ENCODE results near the gene TM9SF3. TPM values are rescaled to one million over a fixed set of nuclear protein-coding genes. Genes with fewer than 3 reads are reported as not detected.
A peak's percentile ranks its signal among the peaks of the same experiment; 100 is the strongest.

The TM9SF3 gene
- total RNA-seq, 1 experiment from 2014 or later, result 64.1 TPM

DNA sequence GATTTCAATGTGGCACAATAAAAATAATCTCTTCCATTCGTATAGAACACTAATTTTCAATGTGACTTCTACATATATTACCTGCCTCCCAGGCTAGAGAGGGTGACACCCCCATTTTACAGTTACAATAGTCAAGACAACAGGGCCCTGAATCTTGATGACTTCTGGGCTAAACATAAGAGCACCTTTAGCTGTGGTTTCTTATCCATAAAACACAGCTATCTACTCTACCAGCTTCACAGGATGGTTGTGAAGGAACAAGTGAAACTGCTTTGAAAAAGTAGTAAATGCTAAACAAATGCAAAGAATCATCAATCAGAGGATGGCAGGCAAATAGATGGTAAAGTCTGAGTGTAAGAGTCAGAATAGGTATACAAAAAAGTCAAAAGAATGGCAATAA lies 69.5 kb downstream of the TM9SF3 start:
- in situ Hi-C loops (cut with HindIII; ENCODE audit: low sequenced_read_pairs), result no loop called here

GRCh38 chr10:96516337-96516736 lies 70.5 kb downstream of the TM9SF3 start:
- in situ Hi-C loops (cut with HindIII; ENCODE audit: low sequenced_read_pairs), result no loop called here
- DNase-seq (ENCODE audit: low spot score), result no peak

More for the DNA sequence above, 69.5 kb downstream of the TM9SF3 start:
- no peak for DNase-seq (ENCODE audit: low spot score)

- in situ Hi-C loops (cut with HindIII; ENCODE audit: low sequenced_read_pairs), result no loop called here
- peak; percentile 77 for DNase-seq (ENCODE audit: low spot score)
Measured at GRCh38 chr10:96513698-96514561, 72.9 kb downstream of the TM9SF3 start, which contains the start of gene TLL2. TLL2 (minus strand) TSS chr10:96513926; CDS start chr10:96513685, 241 bp downstream.

- in situ Hi-C loops (cut with HindIII; ENCODE audit: low sequenced_read_pairs), result no loop called here
- no peak for DNase-seq (ENCODE audit: low spot score)
Measured at GRCh38 chr10:96513305-96513697, 73.5 kb downstream of the TM9SF3 start.

GRCh38 chr10:96512524-96513304 lies 74.1 kb downstream of the TM9SF3 start:
- in situ Hi-C loops (cut with HindIII; ENCODE audit: low sequenced_read_pairs), result no loop called here
- DNase-seq (ENCODE audit: low spot score), result peak; percentile 17

DNA sequence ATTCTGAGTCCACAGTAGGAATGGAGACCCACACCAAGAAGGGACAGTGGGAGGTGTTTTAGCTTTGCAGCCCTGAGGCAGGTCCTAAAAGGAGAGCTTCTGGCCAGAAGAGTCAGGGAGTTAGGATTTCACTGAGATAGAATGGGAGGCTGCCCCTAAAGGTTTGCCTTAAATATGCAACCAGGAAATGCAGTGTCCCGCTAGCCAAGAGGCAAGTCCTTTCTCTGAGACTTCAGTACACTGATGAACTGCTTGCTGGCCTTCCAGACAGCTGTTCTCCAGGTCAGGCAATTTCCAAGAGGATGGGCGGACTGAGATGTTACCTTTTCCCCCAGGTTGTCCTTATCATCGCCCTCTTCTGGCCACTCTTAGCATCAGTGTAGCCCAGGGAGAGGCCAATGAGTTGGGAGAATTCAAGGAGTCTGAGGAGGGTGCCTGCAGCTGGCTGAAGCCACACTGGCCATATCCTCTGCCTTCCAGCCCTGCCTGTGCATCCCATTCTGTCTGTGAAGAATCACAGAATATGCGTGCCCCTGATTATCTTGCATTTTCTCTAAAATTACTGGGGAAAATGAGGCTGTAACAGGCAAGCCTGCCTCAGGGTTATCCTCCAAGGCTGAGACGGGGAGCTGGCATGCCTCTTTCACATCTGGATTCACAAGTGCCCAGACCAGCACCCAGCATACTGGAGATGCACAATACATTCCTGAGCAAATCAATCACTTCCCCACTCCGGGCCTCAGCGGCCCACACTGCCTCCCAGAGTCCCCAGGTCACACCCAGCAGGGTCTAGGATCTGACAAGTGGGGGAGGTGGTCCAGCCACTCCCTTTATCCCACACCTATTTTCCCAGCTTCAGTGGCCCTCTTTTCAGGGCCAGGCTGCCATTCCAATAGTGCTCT lies 75.5 kb downstream of the TM9SF3 start:
- in situ Hi-C loops (cut with HindIII; ENCODE audit: low sequenced_read_pairs), result no loop called here
- peak; percentile 45 for DNase-seq (ENCODE audit: low spot score)

- in situ Hi-C loops (cut with HindIII; ENCODE audit: low sequenced_read_pairs), result no loop called here
- DNase-seq (ENCODE audit: low spot score), result no peak
Measured at GRCh38 chr10:96509017-96509641, 77.7 kb downstream of the TM9SF3 start.

- in situ Hi-C loops (cut with HindIII; ENCODE audit: low sequenced_read_pairs), result no loop called here
- DNase-seq (ENCODE audit: low spot score), result no peak
Measured at GRCh38 chr10:96507044-96507443, 79.8 kb downstream of the TM9SF3 start.

- in situ Hi-C loops (cut with HindIII; ENCODE audit: low sequenced_read_pairs), result no loop called here
- DNase-seq (ENCODE audit: low spot score), result no peak
Measured at GRCh38 chr10:96505150-96506136, 81.4 kb downstream of the TM9SF3 start.

DNA sequence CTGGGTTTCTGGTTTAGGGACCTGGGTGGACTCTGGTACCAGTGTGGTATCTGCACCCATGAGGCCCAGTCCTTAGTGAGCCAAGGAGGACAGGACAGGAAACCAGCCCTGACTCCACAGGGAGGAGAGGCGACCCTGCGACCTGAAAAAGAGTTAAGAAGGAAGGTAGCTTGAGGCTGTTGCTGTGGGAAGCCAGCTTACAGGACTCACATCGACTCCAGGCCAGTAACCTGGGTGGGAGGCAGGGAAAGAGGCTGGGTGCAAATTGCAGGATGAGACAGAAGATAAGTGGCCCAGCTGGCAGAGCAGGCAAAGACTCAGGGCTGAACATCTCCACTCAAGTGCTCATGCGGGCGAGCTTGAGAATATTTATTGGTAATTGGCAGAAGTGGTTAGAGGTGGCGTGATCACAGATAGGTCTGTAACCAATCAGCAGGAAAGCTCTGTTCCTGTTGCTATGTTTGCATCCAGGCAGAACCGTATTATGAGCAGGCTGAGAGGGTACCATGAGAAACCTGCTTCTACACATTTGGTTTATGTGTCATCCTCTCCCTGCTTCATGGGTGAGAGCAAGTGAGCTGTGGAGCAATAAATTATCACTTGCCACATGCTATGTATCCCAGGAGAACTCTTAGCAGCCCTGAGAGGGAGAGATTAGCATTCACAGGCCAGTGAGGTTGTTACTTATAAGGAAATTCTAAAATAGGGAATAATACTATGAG lies 84.1 kb downstream of the TM9SF3 start:
- in situ Hi-C loops (cut with HindIII; ENCODE audit: low sequenced_read_pairs), result no loop called here
- DNase-seq (ENCODE audit: low spot score), result no peak

DNA sequence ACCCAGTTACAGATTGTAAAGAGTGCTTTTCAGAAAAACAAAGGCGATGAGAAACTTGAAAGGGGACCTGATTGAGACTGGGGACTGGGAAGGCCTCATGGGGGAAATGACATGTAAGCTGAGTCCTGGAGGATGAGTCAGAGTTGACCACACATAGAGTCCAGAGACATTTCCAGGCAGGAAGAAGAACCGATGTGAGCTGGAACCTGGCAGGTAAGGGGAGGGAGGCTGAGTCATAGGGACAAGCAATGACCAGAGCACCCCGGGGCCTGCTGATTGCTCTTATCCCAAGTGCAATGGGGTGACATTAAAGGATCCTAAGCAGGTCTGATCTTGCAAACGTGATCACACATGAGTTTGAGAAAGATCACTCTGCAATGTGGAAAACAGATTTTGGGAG lies 84.8 kb downstream of the TM9SF3 start:
- DNase-seq (ENCODE audit: low spot score), result no peak
- in situ Hi-C loops (cut with HindIII; ENCODE audit: low sequenced_read_pairs), result no loop called here

DNA sequence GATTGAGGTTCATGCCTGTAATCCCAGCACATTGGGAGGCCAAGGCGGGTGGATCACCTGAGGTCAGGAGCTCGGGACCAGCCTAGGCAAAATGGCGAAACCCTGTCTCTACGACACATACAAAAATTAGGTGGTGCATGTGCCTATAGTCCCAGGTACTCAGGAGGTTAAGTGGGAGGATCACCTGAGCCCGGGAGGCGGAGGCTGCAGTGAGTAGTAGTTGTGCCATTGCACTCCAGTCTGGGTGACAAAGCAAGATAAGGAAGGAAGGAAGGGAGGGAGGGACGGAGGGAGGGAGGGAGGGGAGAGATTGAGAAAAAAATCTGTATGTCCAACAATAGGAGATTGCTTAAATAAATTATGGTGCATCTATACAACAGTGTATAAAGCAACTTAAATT lies 86.3 kb downstream of the TM9SF3 start:
- in situ Hi-C loops (cut with HindIII; ENCODE audit: low sequenced_read_pairs), result no loop called here
- no peak for DNase-seq (ENCODE audit: low spot score)

- in situ Hi-C loops (cut with HindIII; ENCODE audit: low sequenced_read_pairs), result no loop called here
- DNase-seq (ENCODE audit: low spot score), result no peak
Measured at GRCh38 chr10:96500050-96500449, 86.8 kb downstream of the TM9SF3 start.

GRCh38 chr10:96497391-96497790 lies 89.4 kb downstream of the TM9SF3 start:
- DNase-seq (ENCODE audit: low spot score), result no peak
- in situ Hi-C loops (cut with HindIII; ENCODE audit: low sequenced_read_pairs), result no loop called here

DNA sequence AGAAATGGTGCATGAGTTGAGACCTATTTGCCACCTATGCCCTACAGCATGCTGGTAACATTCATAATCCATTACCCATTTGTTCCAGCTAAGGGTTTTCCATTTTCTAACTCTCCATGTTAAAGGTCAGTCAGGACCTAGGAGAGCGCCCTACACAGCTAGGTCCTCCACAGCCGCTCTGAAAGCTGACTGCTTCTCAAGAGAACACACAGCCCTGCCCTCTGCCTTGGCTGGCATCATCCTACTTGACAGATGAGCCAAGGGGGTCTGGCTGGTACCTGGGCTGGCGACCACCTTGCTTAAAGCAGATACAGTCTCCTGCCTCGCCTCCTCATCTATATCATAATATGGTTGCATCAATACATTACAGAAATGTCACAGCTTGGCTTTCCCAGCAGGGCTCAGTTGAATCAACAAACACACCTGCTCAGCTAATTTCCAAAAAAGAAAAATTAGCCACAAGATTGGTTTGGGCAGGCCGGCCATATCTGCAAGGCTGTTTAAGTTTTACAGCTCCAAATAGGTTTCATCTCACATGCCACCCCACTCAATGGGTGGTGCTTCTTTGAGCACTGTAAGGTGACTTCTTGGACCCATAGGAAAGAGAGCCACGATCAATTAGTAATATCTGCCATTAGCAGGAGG lies 90.4 kb downstream of the TM9SF3 start:
- in situ Hi-C loops (cut with HindIII; ENCODE audit: low sequenced_read_pairs), result no loop called here
- no peak for DNase-seq (ENCODE audit: low spot score)

GRCh38 chr10:96495544-96495943 lies 91.3 kb downstream of the TM9SF3 start:
- no peak for DNase-seq (ENCODE audit: low spot score)
- in situ Hi-C loops (cut with HindIII; ENCODE audit: low sequenced_read_pairs), result no loop called here

- no peak for DNase-seq (ENCODE audit: low spot score)
- in situ Hi-C loops (cut with HindIII; ENCODE audit: low sequenced_read_pairs), result no loop called here
Measured at GRCh38 chr10:96494694-96495093, 92.1 kb downstream of the TM9SF3 start.
